Panc1 (cell line): ENCODE results near the gene CDH13. TPM values are rescaled to one million over a fixed set of nuclear protein-coding genes. Genes with fewer than 3 reads are reported as not detected.

Experiments used
- ATAC-seq: fragments of 200-7000 bp; cut with Tn5 transposase; 2 replicates; pipeline ENCODE4 v1.9.1; 2020; ENCODE audit warnings: mild to moderate bottlenecking, moderate library complexity
- BruUV-seq: library from RNA; stranded (reverse); fragments of 400-500 nt; replicated peaks from 2 replicates; lab custom pipeline; 2021; lab: Mats Ljungman, UMichigan
- CTCF ChIA-PET: fragments of 300-600 bp; sonication (Branson Sonifier 250); formaldehyde crosslinking; loops from one replicate; lab custom pipeline; 2022; ENCODE audit warnings: antibody characterized with exemption; lab: Charles Lee
- POLR2A ChIA-PET: fragments of 300-600 bp; sonication (Branson Sonifier 250); formaldehyde crosslinking; loops from one replicate; lab custom pipeline; 2022; ENCODE audit warnings: antibody characterized with exemption; lab: Charles Lee
- DNase-seq: peaks from one replicate; pipeline ENCODE4 v3.0.0-alpha.2; 2010; ENCODE audit warnings: low read depth, low spot score
- H3K27ac ChIP-seq: 2 replicates; pipeline ENCODE4 v1.5.1; 2011; ENCODE audit warnings: mild to moderate bottlenecking, low read length, inconsistent platforms
- H3K27me3 ChIP-seq: fragments of 200-500 bp; sonication (Bioruptor generic); 2 replicates; pipeline ENCODE4 v1.6.0; 2014; ENCODE audit warnings: low read length, inconsistent platforms; ENCODE audit not compliant: control insufficient read depth, insufficient read depth
- H3K36me3 ChIP-seq: fragments of 200-500 bp; sonication (Bioruptor generic); 2 replicates; pipeline ENCODE4 v1.5.1; 2014; ENCODE audit warnings: inconsistent platforms, mild to moderate bottlenecking, low read length, moderate library complexity; ENCODE audit not compliant: control insufficient read depth, insufficient read depth
- H3K4me1 ChIP-seq: 2 replicates; pipeline ENCODE4 v1.5.1; 2011; ENCODE audit warnings: inconsistent platforms, mild to moderate bottlenecking, low read length, moderate library complexity; ENCODE audit not compliant: control insufficient read depth, insufficient read depth
- H3K4me3 ChIP-seq, 2 experiments: 2 replicates each; pipeline ENCODE4 v1.5.1; 2011 to 2012; ENCODE audit warnings: low read depth in 2 of 2, low read length in 2 of 2, mild to moderate bottlenecking in 2 of 2, inconsistent platforms in 1 of 2, moderate library complexity in 1 of 2
- H3K9me3 ChIP-seq: fragments of 200-500 bp; sonication (Bioruptor generic); 2 replicates; pipeline ENCODE4 v1.5.1; 2014; ENCODE audit warnings: low read depth, mild to moderate bottlenecking, inconsistent platforms, low read length, moderate library complexity; ENCODE audit not compliant: control insufficient read depth, insufficient read depth
- POLR2AphosphoS5 ChIP-seq: IDR thresholded peaks from 2 replicates; pipeline ENCODE4 v1.6.1; 2012; ENCODE audit warnings: mild to moderate bottlenecking, low read depth, low read length, moderate library complexity
- SIN3A ChIP-seq: IDR thresholded peaks from 2 replicates; pipeline ENCODE4 v1.6.1; 2012; ENCODE audit warnings: low read depth, mild to moderate bottlenecking, low read length, moderate library complexity, borderline replicate concordance; ENCODE audit not compliant: insufficient read depth
- TCF7L2 ChIP-seq: IDR thresholded peaks from 2 replicates; pipeline ENCODE4 v1.6.1; 2011; ENCODE audit warnings: mild to moderate bottlenecking, low read depth, low read length, inconsistent platforms
- in situ Hi-C: cut with HindIII; loops from 2 replicates; pipeline ENCODE4 v1.10.0; 2016; ENCODE audit warnings: low sequenced_read_pairs, low pct_unique_long_range_greater_than_20kb
- intact Hi-C: fragments of 100-400 bp; cut with micrococcal nuclease; formaldehyde crosslinking; loops from one replicate; pipeline ENCODE4 v1.10.0; 2022; ENCODE audit not compliant: unreplicated experiment
- total RNA-seq: library from RNA; stranded (reverse); gene quantifications from one replicate; pipeline ENCODE4 v1.2.1, GENCODE V29; 2021; ENCODE audit not compliant: unreplicated experiment
- TF ChIP-seq, protein P1 (sequence below): fragments of 450-650 bp; IDR thresholded peaks from 2 replicates; pipeline ENCODE4 v1.5.1; 2017; ENCODE audit warnings: mild to moderate bottlenecking
- TF ChIP-seq, protein P2 (sequence below), 2 experiments: IDR thresholded peaks; 2 replicates each; pipeline ENCODE4 v1.6.1; 2011 to 2012; ENCODE audit warnings: low read depth in 2 of 2, control low read depth in 1 of 2, low read length in 1 of 2, mild to moderate bottlenecking in 1 of 2, moderate library complexity in 1 of 2; ENCODE audit not compliant: insufficient read depth in 1 of 2

Gene CDH13
- total RNA-seq, 1 experiment from 2014 or later = not detected

DNA sequence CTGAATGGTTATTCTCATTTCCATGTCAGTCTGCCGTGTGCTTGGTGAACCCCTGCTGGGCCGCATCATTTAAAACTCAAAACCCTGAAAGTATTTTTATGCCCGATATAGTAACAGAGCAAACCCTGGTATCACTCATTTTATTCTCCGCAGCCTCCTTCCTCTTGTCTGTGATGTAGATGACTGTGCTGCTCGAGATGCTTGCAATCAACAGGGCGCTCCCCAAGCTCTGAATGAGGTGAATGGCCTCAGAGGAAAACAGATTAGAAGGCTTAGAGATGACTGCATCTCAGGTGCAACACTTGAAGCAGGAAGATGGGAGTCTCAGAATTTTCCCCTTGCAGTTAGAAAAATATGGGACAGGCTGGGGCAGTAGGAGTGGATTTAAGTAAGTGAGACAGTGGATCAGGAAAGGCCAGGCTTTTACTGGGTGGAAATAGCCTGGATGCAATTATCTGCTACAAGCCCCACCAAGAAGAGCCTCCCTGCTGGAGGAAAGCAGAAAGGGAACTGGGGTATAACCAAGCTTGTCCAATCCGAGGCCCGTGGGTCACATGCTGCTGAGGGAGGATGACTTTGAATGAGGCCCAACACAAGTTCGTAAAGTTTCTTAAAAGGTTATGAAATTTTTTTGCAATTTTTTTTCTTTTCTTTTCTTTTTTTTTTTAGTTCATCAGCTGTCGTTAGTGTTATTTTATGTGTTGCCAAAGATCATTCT, 166.9 kb downstream of the CDH13 start:
- intact Hi-C loops (no loop called here), in situ Hi-C loops (no loop called here)
- Histone ChIP-seq H3K9me3 (no peaks in the 10 kb centered on the region), H3K4me1 (no peaks in the 10 kb centered on the region), H3K36me3 (no peaks in the 10 kb centered on the region), H3K27me3 (no peaks in the 10 kb centered on the region), H3K4me3 (no peak overlapping the region), H3K27ac (no peak overlapping the region)
- POLR2A ChIA-PET = no interaction called here
- CTCF ChIA-PET = no interaction called here
- BruUV-seq = no TSS peak
- ATAC-seq (no peak), DNase-seq (no peak)
- no peak for TF ChIP-seq POLR2AphosphoS5
- TF ChIP-seq SIN3A = no peak

DNA sequence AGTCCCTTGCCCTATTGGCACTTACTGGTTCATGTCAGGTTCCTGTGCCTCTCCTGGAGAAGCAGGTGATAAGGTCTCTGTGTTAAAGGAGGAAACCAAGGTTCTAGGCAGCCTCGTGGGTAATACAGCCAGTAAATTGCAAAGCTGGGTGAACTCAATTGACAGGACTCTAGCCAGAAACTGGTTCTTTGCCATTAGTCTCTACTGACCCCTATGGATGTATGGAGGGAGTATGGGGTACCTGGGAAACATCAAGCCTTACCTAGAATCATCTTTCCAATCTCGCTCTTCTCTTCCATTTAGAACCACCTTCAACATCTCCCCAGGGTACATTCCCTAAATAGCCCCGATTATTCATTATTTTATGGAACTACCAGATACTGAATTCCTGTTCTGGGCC, 169.3 kb downstream of the CDH13 start:
- Histone ChIP-seq H3K4me1 (no peaks in the 10 kb centered on the region), H3K27ac (no peak overlapping the region), H3K9me3 (no peaks in the 10 kb centered on the region), H3K4me3 (no peak overlapping the region), H3K36me3 (no peaks in the 10 kb centered on the region), H3K27me3 (no peaks in the 10 kb centered on the region)
- no TSS peak for BruUV-seq
- in situ Hi-C loops = no loop called here
- DNase-seq (no peak), ATAC-seq (no peak)
- CTCF ChIA-PET = no interaction called here
- intact Hi-C loops = no loop called here
- POLR2A ChIA-PET = no interaction called here
- no peak for TF ChIP-seq SIN3A
- no peak for TF ChIP-seq POLR2AphosphoS5
- TF ChIP-seq, protein P1, sequence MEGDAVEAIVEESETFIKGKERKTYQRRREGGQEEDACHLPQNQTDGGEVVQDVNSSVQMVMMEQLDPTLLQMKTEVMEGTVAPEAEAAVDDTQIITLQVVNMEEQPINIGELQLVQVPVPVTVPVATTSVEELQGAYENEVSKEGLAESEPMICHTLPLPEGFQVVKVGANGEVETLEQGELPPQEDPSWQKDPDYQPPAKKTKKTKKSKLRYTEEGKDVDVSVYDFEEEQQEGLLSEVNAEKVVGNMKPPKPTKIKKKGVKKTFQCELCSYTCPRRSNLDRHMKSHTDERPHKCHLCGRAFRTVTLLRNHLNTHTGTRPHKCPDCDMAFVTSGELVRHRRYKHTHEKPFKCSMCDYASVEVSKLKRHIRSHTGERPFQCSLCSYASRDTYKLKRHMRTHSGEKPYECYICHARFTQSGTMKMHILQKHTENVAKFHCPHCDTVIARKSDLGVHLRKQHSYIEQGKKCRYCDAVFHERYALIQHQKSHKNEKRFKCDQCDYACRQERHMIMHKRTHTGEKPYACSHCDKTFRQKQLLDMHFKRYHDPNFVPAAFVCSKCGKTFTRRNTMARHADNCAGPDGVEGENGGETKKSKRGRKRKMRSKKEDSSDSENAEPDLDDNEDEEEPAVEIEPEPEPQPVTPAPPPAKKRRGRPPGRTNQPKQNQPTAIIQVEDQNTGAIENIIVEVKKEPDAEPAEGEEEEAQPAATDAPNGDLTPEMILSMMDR = no peak
- TF ChIP-seq TCF7L2 = no peak
- TF ChIP-seq, protein P2, sequence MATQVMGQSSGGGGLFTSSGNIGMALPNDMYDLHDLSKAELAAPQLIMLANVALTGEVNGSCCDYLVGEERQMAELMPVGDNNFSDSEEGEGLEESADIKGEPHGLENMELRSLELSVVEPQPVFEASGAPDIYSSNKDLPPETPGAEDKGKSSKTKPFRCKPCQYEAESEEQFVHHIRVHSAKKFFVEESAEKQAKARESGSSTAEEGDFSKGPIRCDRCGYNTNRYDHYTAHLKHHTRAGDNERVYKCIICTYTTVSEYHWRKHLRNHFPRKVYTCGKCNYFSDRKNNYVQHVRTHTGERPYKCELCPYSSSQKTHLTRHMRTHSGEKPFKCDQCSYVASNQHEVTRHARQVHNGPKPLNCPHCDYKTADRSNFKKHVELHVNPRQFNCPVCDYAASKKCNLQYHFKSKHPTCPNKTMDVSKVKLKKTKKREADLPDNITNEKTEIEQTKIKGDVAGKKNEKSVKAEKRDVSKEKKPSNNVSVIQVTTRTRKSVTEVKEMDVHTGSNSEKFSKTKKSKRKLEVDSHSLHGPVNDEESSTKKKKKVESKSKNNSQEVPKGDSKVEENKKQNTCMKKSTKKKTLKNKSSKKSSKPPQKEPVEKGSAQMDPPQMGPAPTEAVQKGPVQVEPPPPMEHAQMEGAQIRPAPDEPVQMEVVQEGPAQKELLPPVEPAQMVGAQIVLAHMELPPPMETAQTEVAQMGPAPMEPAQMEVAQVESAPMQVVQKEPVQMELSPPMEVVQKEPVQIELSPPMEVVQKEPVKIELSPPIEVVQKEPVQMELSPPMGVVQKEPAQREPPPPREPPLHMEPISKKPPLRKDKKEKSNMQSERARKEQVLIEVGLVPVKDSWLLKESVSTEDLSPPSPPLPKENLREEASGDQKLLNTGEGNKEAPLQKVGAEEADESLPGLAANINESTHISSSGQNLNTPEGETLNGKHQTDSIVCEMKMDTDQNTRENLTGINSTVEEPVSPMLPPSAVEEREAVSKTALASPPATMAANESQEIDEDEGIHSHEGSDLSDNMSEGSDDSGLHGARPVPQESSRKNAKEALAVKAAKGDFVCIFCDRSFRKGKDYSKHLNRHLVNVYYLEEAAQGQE (IDR thresholded peaks at IDR 0.05; ENCODE audit: insufficient read depth in 1 of 2, low read depth in 2 of 2, low read length in 1 of 2) = no peak

DNA sequence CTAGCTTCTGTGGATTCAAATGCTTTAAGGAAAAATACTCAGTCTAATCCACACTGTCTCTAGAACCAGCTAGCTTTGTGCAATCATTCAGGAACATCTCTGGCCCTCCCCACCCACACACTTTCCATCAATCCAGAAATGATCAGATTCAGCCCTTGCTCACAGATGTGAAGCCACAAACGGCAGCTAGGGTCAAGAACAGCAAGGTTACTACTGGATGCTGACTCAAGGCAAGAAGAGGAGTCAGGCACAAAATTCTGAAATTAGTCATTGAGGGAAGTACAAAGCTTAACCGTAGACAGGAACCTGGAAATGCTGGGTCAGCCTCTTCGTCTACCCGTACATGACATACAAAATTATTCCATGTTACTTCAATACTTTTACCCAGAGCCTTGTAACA, 174.6 kb downstream of the CDH13 start:
- POLR2A ChIA-PET = no interaction called here
- in situ Hi-C loops = no loop called here
- no TSS peak for BruUV-seq
- H3K27me3 ChIP-seq = no peaks in the 10 kb centered on the region
- intact Hi-C loops = no loop called here
- no peak overlapping the region for H3K27ac ChIP-seq
- no peak for ATAC-seq
- no peaks in the 10 kb centered on the region for H3K36me3 ChIP-seq
- TF ChIP-seq, protein P2 (IDR thresholded peaks at IDR 0.05; ENCODE audit: insufficient read depth in 1 of 2, low read depth in 2 of 2, low read length in 1 of 2) = no peak
- TF ChIP-seq POLR2AphosphoS5 (no peak), SIN3A (no peak), TCF7L2 (no peak)
- TF ChIP-seq, protein P1 = no peak
- CTCF ChIA-PET = no interaction called here
- H3K9me3 ChIP-seq = no peaks in the 10 kb centered on the region
- no peaks in the 10 kb centered on the region for H3K4me1 ChIP-seq
- H3K4me3 ChIP-seq = no peak overlapping the region
- no peak for DNase-seq
